Neuronal stem cell (in vitro differentiated cells): ENCODE data around the gene THOC7.

Experiments used
- DNase-seq: peaks from one replicate; pipeline ENCODE4 v3.0.0-alpha.2; 2013; ENCODE audit warnings: low spot score
- H2AFZ ChIP-seq: one replicate; pipeline ENCODE4 v1.6.1; 2013; ENCODE audit warnings: mild to moderate bottlenecking, low read length, inconsistent platforms
- H2AK5ac ChIP-seq: 2 replicates; pipeline ENCODE4 v1.6.1; 2013; ENCODE audit warnings: low read depth, mild to moderate bottlenecking, inconsistent platforms, low read length, moderate library complexity, mixed read lengths
- H2BK120ac ChIP-seq: 2 replicates; pipeline ENCODE4 v1.6.1; 2013; ENCODE audit warnings: low read depth, mild to moderate bottlenecking, inconsistent platforms, low read length, moderate library complexity, mixed read lengths
- H2BK12ac ChIP-seq: one replicate; pipeline ENCODE4 v1.6.1; 2013; ENCODE audit warnings: low read length, inconsistent platforms
- H2BK15ac ChIP-seq: 2 replicates; pipeline ENCODE4 v1.6.1; 2013; ENCODE audit warnings: mild to moderate bottlenecking, low read length, inconsistent platforms, mixed read lengths
- H2BK5ac ChIP-seq: one replicate; pipeline ENCODE4 v1.6.1; 2013; ENCODE audit warnings: inconsistent platforms, mild to moderate bottlenecking, low read length, moderate library complexity
- H3K14ac ChIP-seq: one replicate; pipeline ENCODE4 v1.6.1; 2013; ENCODE audit warnings: low read length, inconsistent platforms
- H3K18ac ChIP-seq: 2 replicates; pipeline ENCODE4 v1.6.1; 2013; ENCODE audit warnings: low read length, inconsistent platforms
- H3K23ac ChIP-seq: 2 replicates; pipeline ENCODE4 v1.6.1; 2013; ENCODE audit warnings: low read depth, mild to moderate bottlenecking, mixed read lengths, low read length, inconsistent platforms; ENCODE audit not compliant: poor library complexity
- H3K27ac ChIP-seq: replicated peaks from 3 replicates; pipeline ENCODE4 v1.5.1; 2013; ENCODE audit warnings: low read length, inconsistent platforms
- H3K27me3 ChIP-seq, 3 experiments: 2 replicates each; pipeline ENCODE4 v1.6.1; 2013; ENCODE audit warnings: low read length in 3 of 3, mild to moderate bottlenecking in 2 of 3, inconsistent platforms in 1 of 3, low read depth in 1 of 3, mixed read lengths in 1 of 3, moderate library complexity in 1 of 3; ENCODE audit not compliant: control insufficient read depth in 3 of 3, insufficient read depth in 3 of 3
- H3K36me3 ChIP-seq, 2 donors: replicated peaks in 1 of 2; 2 replicates each; pipeline ENCODE4 v1.6.1; 2013; ENCODE audit warnings: low read length in 2 of 2; ENCODE audit not compliant: control insufficient read depth in 2 of 2, insufficient read depth in 2 of 2
- H3K4ac ChIP-seq: 2 replicates; pipeline ENCODE4 v1.6.1; 2013; ENCODE audit warnings: inconsistent platforms, mild to moderate bottlenecking, low read length, moderate library complexity
- H3K4me1 ChIP-seq, 2 donors: 1 replicate in 1 of 2; 2 replicates in 1 of 2; pipeline ENCODE4 v1.6.1; 2013; ENCODE audit warnings: low read length in 2 of 2, low read depth in 1 of 2; ENCODE audit not compliant: control insufficient read depth in 2 of 2, insufficient read depth in 1 of 2
- H3K4me2 ChIP-seq: one replicate; pipeline ENCODE4 v1.6.1; 2013; ENCODE audit warnings: mild to moderate bottlenecking, low read length, inconsistent platforms; ENCODE audit not compliant: insufficient read depth, poor library complexity, severe bottlenecking
- H3K4me3 ChIP-seq, 2 donors: 2 replicates each; pipeline ENCODE4 v1.5.1; 2013; ENCODE audit warnings: low read length in 2 of 2, mild to moderate bottlenecking in 2 of 2, inconsistent platforms in 1 of 2, moderate library complexity in 1 of 2
- H3K79me1 ChIP-seq: one replicate; pipeline ENCODE4 v1.6.1; 2013; ENCODE audit warnings: low read depth, mild to moderate bottlenecking, inconsistent platforms, low read length, moderate library complexity
- H3K9ac ChIP-seq: one replicate; pipeline ENCODE4 v1.6.1; 2013; ENCODE audit warnings: mild to moderate bottlenecking, low read depth, low read length, inconsistent platforms; ENCODE audit not compliant: poor library complexity
- H3K9me3 ChIP-seq, 2 donors: replicated peaks in 1 of 2; 2 replicates each; pipeline versions ENCODE3 to v1.6.1; 2013; ENCODE audit warnings: low read length in 2 of 2, mild to moderate bottlenecking in 2 of 2, inconsistent platforms in 1 of 2, low read depth in 1 of 2, mixed read lengths in 1 of 2, moderate library complexity in 1 of 2; ENCODE audit not compliant: control insufficient read depth in 2 of 2, insufficient read depth in 1 of 2
- H4K8ac ChIP-seq: one replicate; pipeline ENCODE4 v1.6.1; 2013; ENCODE audit warnings: low read depth, mild to moderate bottlenecking, inconsistent platforms, low read length, moderate library complexity
- H4K91ac ChIP-seq: one replicate; pipeline ENCODE4 v1.6.1; 2013; ENCODE audit warnings: low read length, low read depth, mild to moderate bottlenecking, inconsistent platforms; ENCODE audit not compliant: poor library complexity
- WGBS, 2 donors: extraction: QIAGEN DNeasy Blood & Tissue Kit; methylation state at CpG; one replicate each; pipeline ENCODE4 v1.1.7; 2013; ENCODE audit warnings: missing lambda C conversion rate in 2 of 2, mixed read lengths in 1 of 2; ENCODE audit not compliant: insufficient read length in 2 of 2, insufficient replicate concordance in 1 of 2; ENCODE audit errors: extremely low coverage in 2 of 2; 5-methylcytosine and 5-hydroxymethylcytosine counted together

Gene THOC7

GRCh38 chr3:63872135-63872924, 8.7 kb upstream of the THOC7 start:
- H2BK12ac ChIP-seq, result no peak overlapping the region
- H4K8ac ChIP-seq, result no peak overlapping the region
- H3K27me3 ChIP-seq, result no peaks in the 10 kb centered on the region
- peaks cover 1% of the 10 kb centered on the region for H3K79me1 ChIP-seq
- no peak overlapping the region for H3K9ac ChIP-seq
- no peak overlapping the region for H2AK5ac ChIP-seq
- no peak overlapping the region for H3K23ac ChIP-seq
- peaks cover under 1 to 8% of the 10 kb centered on the region in 2 donors for H3K36me3 ChIP-seq
- no CpG with 5 or more reads among the region's 2 CpGs for WGBS, 2 donors
- no peak overlapping the region for H3K4me2 ChIP-seq
- H2BK5ac ChIP-seq, result no peak overlapping the region
- no peak overlapping the region for H2BK15ac ChIP-seq
- H3K4me1 ChIP-seq, result peaks cover 0 to 2% of the 10 kb centered on the region in 2 donors
- H2BK120ac ChIP-seq, result no peak overlapping the region
- H3K4me3 ChIP-seq, result no peak overlapping the region
- no peak overlapping the region for H3K27ac ChIP-seq
- no peak overlapping the region for H3K18ac ChIP-seq
- DNase-seq, result no peak
- H4K91ac ChIP-seq, result no peak overlapping the region
- H3K14ac ChIP-seq, result no peak overlapping the region
- H2AFZ ChIP-seq, result no peak overlapping the region
- no peaks in the 10 kb centered on the region for H3K9me3 ChIP-seq
- H3K4ac ChIP-seq, result no peak overlapping the region

DNA sequence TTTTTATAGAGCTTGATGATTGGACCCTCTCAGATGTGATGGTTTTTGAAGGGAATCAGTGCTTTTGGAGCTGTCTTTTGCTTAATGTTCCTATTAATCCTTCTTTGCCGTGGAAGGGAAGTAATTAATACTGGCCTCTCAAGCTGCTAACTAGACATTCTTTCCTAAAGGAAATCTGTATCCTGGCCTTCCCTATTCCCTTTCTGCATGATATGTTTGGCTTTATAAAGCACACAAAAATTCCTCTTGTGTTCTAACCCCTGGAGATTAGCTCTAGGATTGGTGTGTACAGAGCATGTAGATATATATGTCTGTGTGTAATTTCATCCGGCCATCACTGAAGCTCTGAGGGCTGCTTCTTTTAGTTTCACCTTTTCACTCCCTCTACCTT, 7.0 kb upstream of the THOC7 start:
- Histone ChIP-seq H3K79me1 (peaks cover 1% of the 10 kb centered on the region), H4K8ac (no peak overlapping the region), H3K9ac (no peak overlapping the region), H2BK15ac (no peak overlapping the region), H3K36me3 (peaks cover 2 to 20% of the 10 kb centered on the region in 2 donors), H3K9me3 (no peaks in the 10 kb centered on the region), H3K4ac (no peak overlapping the region), H3K18ac (no peak overlapping the region), H3K27me3 (no peaks in the 10 kb centered on the region), H3K4me2 (no peak overlapping the region), H4K91ac (no peak overlapping the region), H3K4me3 (no peak overlapping the region), H2AK5ac (no peak overlapping the region), H3K4me1 (no peaks in the 10 kb centered on the region), H3K23ac (no peak overlapping the region), H2BK120ac (no peak overlapping the region), H2BK5ac (no peak overlapping the region), H2BK12ac (no peak overlapping the region), H3K27ac (no peak overlapping the region), H2AFZ (no peak overlapping the region), H3K14ac (no peak overlapping the region)
- no CpG with 5 or more reads among the region's 2 CpGs for WGBS, 2 donors
- no peak for DNase-seq

GRCh38 chr3:63869940-63870614, 6.5 kb upstream of the THOC7 start:
- Histone ChIP-seq H4K91ac (no peak overlapping the region), H3K18ac (no peak overlapping the region), H2BK5ac (no peak overlapping the region), H3K4ac (no peak overlapping the region), H2AK5ac (no peak overlapping the region), H2AFZ (no peak overlapping the region), H3K36me3 (peaks cover 2 to 20% of the 10 kb centered on the region in 2 donors), H2BK15ac (no peak overlapping the region), H3K79me1 (peaks cover 1% of the 10 kb centered on the region), H3K14ac (no peak overlapping the region), H3K27me3 (no peaks in the 10 kb centered on the region), H3K23ac (no peak overlapping the region), H2BK12ac (no peak overlapping the region), H3K4me2 (no peak overlapping the region), H3K9ac (no peak overlapping the region), H4K8ac (no peak overlapping the region), H3K27ac (no peak overlapping the region), H2BK120ac (no peak overlapping the region), H3K4me1 (no peaks in the 10 kb centered on the region), H3K9me3 (no peaks in the 10 kb centered on the region), H3K4me3 (no peak overlapping the region)
- WGBS, 2 donors, result no CpG with 5 or more reads among the region's 3 CpGs
- no peak for DNase-seq

DNA sequence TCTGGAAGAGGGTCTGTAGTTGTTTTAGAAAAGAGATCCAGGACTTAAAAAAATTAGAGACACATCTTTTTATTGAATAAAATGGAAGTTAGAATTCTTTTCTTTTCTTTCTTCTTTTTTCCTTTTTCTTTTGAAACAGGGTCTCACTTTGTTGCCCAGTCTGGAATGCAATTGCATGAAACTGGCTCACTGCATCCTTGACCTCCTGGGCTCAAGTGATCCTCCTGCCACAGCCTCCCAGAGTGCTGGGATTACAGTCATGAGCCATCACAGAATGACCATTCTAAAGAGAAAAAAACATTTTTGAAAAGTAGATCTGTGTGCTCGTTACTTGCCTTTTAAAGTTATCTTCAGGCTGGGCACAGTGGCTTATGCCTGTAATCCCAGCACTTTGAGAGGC, 3.6 kb upstream of the THOC7 start:
- Histone ChIP-seq H3K4me1 (peaks cover 2 to 6% of the 10 kb centered on the region in 2 donors), H3K23ac (no peak overlapping the region), H2BK5ac (no peak overlapping the region), H2BK15ac (no peak overlapping the region), H4K91ac (no peak overlapping the region), H2AFZ (no peak overlapping the region), H3K9ac (no peak overlapping the region), H2BK120ac (no peak overlapping the region), H3K4me3 (no peak overlapping the region), H3K4me2 (no peak overlapping the region), H3K79me1 (peaks cover 7% of the 10 kb centered on the region), H2AK5ac (no peak overlapping the region), H3K27me3 (no peaks in the 10 kb centered on the region), H3K27ac (no peak overlapping the region), H3K14ac (no peak overlapping the region), H3K4ac (no peak overlapping the region), H3K9me3 (no peaks in the 10 kb centered on the region), H3K18ac (no peak overlapping the region), H4K8ac (no peak overlapping the region), H2BK12ac (no peak overlapping the region), H3K36me3 (peaks cover 2 to 20% of the 10 kb centered on the region in 2 donors)
- no peak for DNase-seq
- WGBS, 2 donors, result no CpG with 5 or more reads among the region's 1 CpG
